LHCN-M2 (cell line): ENCODE measurements around the gene SP110. TPM values are rescaled to one million over a fixed set of nuclear protein-coding genes. Genes with fewer than 3 reads are reported as not detected.
"Not testable (repeated sequence)": the region's sequence is repeated elsewhere in the genome, so short reads cannot be mapped to it uniquely, and the experiment has no call there.

ENCODE experiments used
- DNase-seq: peaks from one replicate; pipeline ENCODE4 v3.0.0-alpha.2; 2012; ENCODE audit warnings: low read depth
- total RNA-seq: library from RNA; depleted of rRNA; stranded (reverse); fragments of >200 nt; gene quantifications from 2 replicates; pipeline ENCODE4 v1.2.3, GENCODE V29; 2014; rRNA removed

Gene SP110
- total RNA-seq, 1 experiment from 2014 or later, result 12.6 TPM

DNA sequence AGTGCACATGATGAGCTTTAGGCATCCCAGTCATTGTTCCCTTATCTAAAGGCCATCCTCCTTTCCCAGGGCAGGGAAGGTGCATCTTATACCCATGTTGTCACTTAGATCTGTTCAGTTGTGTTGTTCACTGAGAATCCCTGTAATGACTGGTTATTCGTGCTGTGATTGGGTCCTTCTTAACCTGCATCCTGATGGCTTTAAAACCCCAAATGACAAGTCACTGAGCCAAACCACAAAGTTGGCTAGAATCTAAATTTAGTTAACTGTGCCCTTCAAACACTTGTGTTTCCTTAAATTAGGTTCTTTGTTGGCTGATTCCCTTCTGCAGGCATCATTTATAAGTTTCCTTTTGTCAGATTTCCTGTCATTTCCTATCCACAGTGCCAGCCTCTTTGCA lies 92.6 kb downstream of the SP110 start:
- no peak for DNase-seq

- no peak for DNase-seq
Measured at GRCh38 chr2:230124757-230125431, 94.9 kb downstream of the SP110 start.

DNA sequence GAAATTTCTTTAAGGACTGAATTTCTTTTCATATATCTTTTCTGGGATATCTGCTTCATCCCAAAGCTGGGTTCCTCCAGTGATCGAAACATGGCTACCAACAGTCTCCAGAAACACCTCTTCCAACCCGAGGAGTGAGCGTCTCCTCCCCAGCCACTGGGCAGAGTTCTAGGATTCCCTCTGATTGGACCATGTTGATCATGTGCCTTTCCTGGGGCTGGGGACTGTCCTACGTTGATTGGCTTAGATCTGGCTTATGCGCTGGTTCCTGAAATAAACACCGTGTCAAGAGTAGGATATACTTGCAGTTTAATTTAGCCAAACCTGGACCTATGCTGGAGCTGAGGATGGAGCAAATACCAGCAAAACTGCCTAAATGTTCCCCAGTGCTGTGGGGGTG lies 95.5 kb downstream of the SP110 start:
- DNase-seq, result no peak

GRCh38 chr2:230120376-230120775 lies 99.4 kb downstream of the SP110 start:
- DNase-seq, result not testable (repeated sequence)

- not testable (repeated sequence) for DNase-seq
Measured at GRCh38 chr2:230119827-230120226, 100.0 kb downstream of the SP110 start.

Other genes with a start within 250 kb of the SP110 start
- gene SLC16A14, start 151.1 kb downstream of the SP110 start, total RNA-seq, result 0.11 TPM in 1 of 2 replicates, not detected in the other
- 0.34 TPM in 1 of 2 replicates, not detected in the other for gene SP140, start 5.8 kb upstream of the SP110 start, total RNA-seq
- gene SP140L, start 107.2 kb upstream of the SP110 start, total RNA-seq, result 10.8 and 25.4 TPM in 2 replicates
- gene SP100, start 196.2 kb upstream of the SP110 start, total RNA-seq, result 56.4 and 67.5 TPM in 2 replicates